Sigmoid colon (tissue), 4 donors: ENCODE measurements around the gene THRA.

Source experiments
- CTCF ChIP-seq, 4 experiments: fragments of 450-650 bp in 3 of 4; fragments of 200-600 bp in 1 of 4; IDR thresholded peaks; one replicate each; pipeline ENCODE4 v1.5.1; 2016 to 2019; ENCODE audit warnings: antibody characterized with exemption in 4 of 4, mild to moderate bottlenecking in 3 of 4, moderate library complexity in 2 of 4
- POLR2A ChIP-seq, 2 donors: fragments of 450-650 bp; IDR thresholded peaks; one replicate each; pipeline ENCODE4 v1.6.1; 2016; ENCODE audit warnings: antibody characterized with exemption in 2 of 2, mild to moderate bottlenecking in 2 of 2, moderate library complexity in 2 of 2
- POLR2AphosphoS5 ChIP-seq, 4 donors: sonication (generic); formaldehyde crosslinking; IDR thresholded peaks; one replicate each; pipeline ENCODE4 v1.6.1; 2017; ENCODE audit warnings: antibody characterized with exemption in 4 of 4

- TF ChIP-seq CTCF (IDR thresholded peaks at IDR 0.05), result no peak
- peak in 1 of 4 donors; percentile 37 for TF ChIP-seq POLR2AphosphoS5 (IDR thresholded peaks at IDR 0.05)
- no peak for TF ChIP-seq POLR2A (IDR thresholded peaks at IDR 0.05)
Measured at GRCh38 chr17:40063901-40064531, 1.3 kb downstream of the THRA start.
